Caco-2 (cell line): ENCODE data around the gene APCDD1. TPM values are rescaled to one million over a fixed set of nuclear protein-coding genes. Genes with fewer than 3 reads are reported as not detected.

Source experiments
- BruUV-seq: library from RNA; stranded (reverse); fragments of 400-500 nt; replicated peaks from 2 replicates; lab custom pipeline; 2021; lab: Mats Ljungman, UMichigan
- CTCF ChIA-PET: fragments of 300-600 bp; sonication (Branson Sonifier 250); formaldehyde crosslinking; loops from one replicate; lab custom pipeline; 2022; ENCODE audit warnings: antibody characterized with exemption; lab: Charles Lee
- POLR2A ChIA-PET: fragments of 300-600 bp; sonication (Branson Sonifier 250); formaldehyde crosslinking; loops from one replicate; lab custom pipeline; 2022; ENCODE audit warnings: antibody characterized with exemption; lab: Charles Lee
- DNase-seq, 2 experiments: peaks; one replicate each; pipeline versions ENCODE4 v3.0.0 to v3.0.0-alpha.2; 2020 to 2022
- H3K27me3 ChIP-seq: replicated peaks from 2 replicates; pipeline ENCODE4 v1.6.0; 2011; ENCODE audit warnings: low read length; ENCODE audit not compliant: control insufficient read depth, insufficient read depth
- H3K36me3 ChIP-seq: 2 replicates; pipeline ENCODE4 v1.5.1; 2011; ENCODE audit warnings: low read length; ENCODE audit not compliant: control insufficient read depth, insufficient read depth
- H3K4me1 ChIP-seq: fragments of 250-450 bp; sonication (Bioruptor Pico); 2 replicates; pipeline ENCODE4 v1.5.1; 2020; ENCODE audit warnings: mild to moderate bottlenecking
- H3K4me3 ChIP-seq: 2 replicates; pipeline ENCODE4 v1.5.1; 2011; ENCODE audit warnings: low read depth, mild to moderate bottlenecking, control low read depth, low read length
- H3K9me3 ChIP-seq: fragments of 250-450 bp; sonication (Bioruptor Pico); 2 replicates; pipeline ENCODE4 v1.5.1; 2020; ENCODE audit warnings: mild to moderate bottlenecking, moderate library complexity
- H3K27ac Mint-ChIP-seq: one replicate; pipeline ENCODE4 v1.8.0; 2022; ENCODE audit warnings: mixed read lengths; ENCODE audit not compliant: unreplicated experiment
- H3K27me3 Mint-ChIP-seq: one replicate; pipeline ENCODE4 v1.8.0; 2022; ENCODE audit warnings: mixed read lengths; ENCODE audit not compliant: insufficient read depth, unreplicated experiment
- H3K36me3 Mint-ChIP-seq: one replicate; pipeline ENCODE4 v1.8.0; 2022; ENCODE audit warnings: mild to moderate bottlenecking, mixed read lengths; ENCODE audit not compliant: insufficient read depth, unreplicated experiment
- H3K4me1 Mint-ChIP-seq: one replicate; pipeline ENCODE4 v1.8.0; 2022; ENCODE audit warnings: low read depth, mixed read lengths; ENCODE audit not compliant: unreplicated experiment
- H3K4me3 Mint-ChIP-seq: one replicate; pipeline ENCODE4 v1.8.0; 2022; ENCODE audit warnings: mild to moderate bottlenecking, moderate library complexity, mixed read lengths; ENCODE audit not compliant: unreplicated experiment
- H3K9me3 Mint-ChIP-seq: one replicate; pipeline ENCODE4 v1.8.0; 2022; ENCODE audit warnings: mixed read lengths; ENCODE audit not compliant: unreplicated experiment
- intact Hi-C: fragments of 100-400 bp; cut with micrococcal nuclease; formaldehyde crosslinking; loops from one replicate; pipeline ENCODE4 v1.10.0; 2022; ENCODE audit not compliant: unreplicated experiment
- total RNA-seq: library from RNA; stranded (reverse); gene quantifications from 2 replicates; pipeline ENCODE4 v1.2.3, GENCODE V29; 2022
- TF ChIP-seq, protein P1 (sequence below), 2 experiments: fragments of 200-600 bp in 1 of 2; IDR thresholded peaks; 1 replicate in 1 of 2; 2 replicates in 1 of 2; pipeline versions ENCODE4 v1.5.1 to v1.8.0; 2011 to 2022; ENCODE audit warnings: antibody characterized with exemption in 1 of 2, control low read depth in 1 of 2, inconsistent platforms in 1 of 2, low read depth in 1 of 2, low read length in 1 of 2, mild to moderate bottlenecking in 1 of 2, moderate library complexity in 1 of 2; ENCODE audit not compliant: insufficient read depth in 1 of 2, severe bottlenecking in 1 of 2, unreplicated experiment in 1 of 2

APCDD1 gene
- total RNA-seq, 1 experiment from 2014 or later = 1.5 TPM

DNA sequence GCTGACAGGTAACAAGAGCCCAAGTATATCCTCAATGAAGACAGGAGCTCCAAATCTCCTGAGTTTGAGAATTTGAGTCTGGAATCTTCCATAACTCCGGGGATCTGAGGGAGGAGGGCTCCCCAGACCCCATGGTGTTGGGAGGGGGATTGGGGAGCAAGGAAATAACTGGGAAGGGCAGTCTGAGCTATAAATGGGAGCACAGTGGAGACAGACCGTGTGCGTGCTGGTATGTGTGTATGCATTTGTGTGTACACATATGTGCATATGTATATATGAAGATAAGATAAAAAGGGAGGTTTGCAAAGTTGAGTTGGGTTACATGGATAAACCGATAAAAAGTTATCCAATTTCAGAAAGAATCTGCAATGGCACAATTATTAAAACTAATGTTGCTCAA, 2.3 kb downstream of the APCDD1 start:
- H3K27me3 ChIP-seq = peaks cover 5% of the 10 kb centered on the region
- H3K36me3 Mint-ChIP-seq = no peaks in the 10 kb centered on the region
- no peaks in the 10 kb centered on the region for H3K9me3 ChIP-seq
- ChIA-PET POLR2A (no interaction called here), CTCF (no interaction called here)
- H3K4me1 ChIP-seq = peaks cover 5% of the 10 kb centered on the region; the same call in 1 of the 2 replicates
- no peaks in the 10 kb centered on the region for H3K9me3 Mint-ChIP-seq
- TF ChIP-seq, protein P1, sequence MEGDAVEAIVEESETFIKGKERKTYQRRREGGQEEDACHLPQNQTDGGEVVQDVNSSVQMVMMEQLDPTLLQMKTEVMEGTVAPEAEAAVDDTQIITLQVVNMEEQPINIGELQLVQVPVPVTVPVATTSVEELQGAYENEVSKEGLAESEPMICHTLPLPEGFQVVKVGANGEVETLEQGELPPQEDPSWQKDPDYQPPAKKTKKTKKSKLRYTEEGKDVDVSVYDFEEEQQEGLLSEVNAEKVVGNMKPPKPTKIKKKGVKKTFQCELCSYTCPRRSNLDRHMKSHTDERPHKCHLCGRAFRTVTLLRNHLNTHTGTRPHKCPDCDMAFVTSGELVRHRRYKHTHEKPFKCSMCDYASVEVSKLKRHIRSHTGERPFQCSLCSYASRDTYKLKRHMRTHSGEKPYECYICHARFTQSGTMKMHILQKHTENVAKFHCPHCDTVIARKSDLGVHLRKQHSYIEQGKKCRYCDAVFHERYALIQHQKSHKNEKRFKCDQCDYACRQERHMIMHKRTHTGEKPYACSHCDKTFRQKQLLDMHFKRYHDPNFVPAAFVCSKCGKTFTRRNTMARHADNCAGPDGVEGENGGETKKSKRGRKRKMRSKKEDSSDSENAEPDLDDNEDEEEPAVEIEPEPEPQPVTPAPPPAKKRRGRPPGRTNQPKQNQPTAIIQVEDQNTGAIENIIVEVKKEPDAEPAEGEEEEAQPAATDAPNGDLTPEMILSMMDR (IDR thresholded peaks at IDR 0.05; ENCODE audit: insufficient read depth in 1 of 2, low read depth in 1 of 2, low read length in 1 of 2, severe bottlenecking in 1 of 2, unreplicated experiment in 1 of 2) = no peak
- no peaks in the 10 kb centered on the region for H3K4me1 Mint-ChIP-seq
- H3K36me3 ChIP-seq = no peaks in the 10 kb centered on the region
- H3K27me3 Mint-ChIP-seq = peaks cover 13% of the 10 kb centered on the region
- intact Hi-C loops = no loop called here
- no peak overlapping the region for H3K4me3 ChIP-seq
- no peak overlapping the region for H3K27ac Mint-ChIP-seq
- BruUV-seq = no TSS peak
- H3K4me3 Mint-ChIP-seq = peak overlapping the region; percentile 69
- no peak for DNase-seq

DNA sequence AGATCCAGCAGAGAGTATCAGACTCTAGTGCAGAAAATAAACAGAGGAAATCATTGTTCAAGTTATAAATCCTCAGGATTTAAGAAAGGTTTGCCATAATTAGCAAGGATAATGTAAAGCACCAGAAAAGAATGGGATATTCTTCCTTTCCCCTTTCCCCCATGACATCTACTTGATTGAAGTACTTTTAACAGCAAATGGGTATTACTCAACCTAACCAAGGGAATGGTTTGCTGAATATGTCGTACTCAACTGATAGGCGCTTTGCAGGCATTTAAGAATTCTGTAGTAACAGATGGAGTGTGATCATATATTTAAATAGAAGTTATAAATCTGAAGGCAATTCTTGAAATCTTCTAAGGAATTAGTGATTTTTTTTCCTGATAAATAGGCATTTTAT, 2.7 kb downstream of the APCDD1 start:
- no peaks in the 10 kb centered on the region for H3K9me3 ChIP-seq
- no peaks in the 10 kb centered on the region for H3K36me3 Mint-ChIP-seq
- no peaks in the 10 kb centered on the region for H3K4me1 Mint-ChIP-seq
- H3K4me3 ChIP-seq = no peak overlapping the region
- H3K36me3 ChIP-seq = no peaks in the 10 kb centered on the region
- H3K27me3 ChIP-seq = peaks cover 5% of the 10 kb centered on the region
- peaks cover 5% of the 10 kb centered on the region; the same call in 1 of the 2 replicates for H3K4me1 ChIP-seq
- CTCF ChIA-PET = no interaction called here
- TF ChIP-seq, protein P1 (IDR thresholded peaks at IDR 0.05; ENCODE audit: insufficient read depth in 1 of 2, low read depth in 1 of 2, low read length in 1 of 2, severe bottlenecking in 1 of 2, unreplicated experiment in 1 of 2) = no peak
- peaks cover 13% of the 10 kb centered on the region for H3K27me3 Mint-ChIP-seq
- intact Hi-C loops = no loop called here
- H3K4me3 Mint-ChIP-seq = no peak overlapping the region
- POLR2A ChIA-PET = no interaction called here
- BruUV-seq = no TSS peak
- no peak for DNase-seq
- no peak overlapping the region for H3K27ac Mint-ChIP-seq
- H3K9me3 Mint-ChIP-seq = no peaks in the 10 kb centered on the region

DNA sequence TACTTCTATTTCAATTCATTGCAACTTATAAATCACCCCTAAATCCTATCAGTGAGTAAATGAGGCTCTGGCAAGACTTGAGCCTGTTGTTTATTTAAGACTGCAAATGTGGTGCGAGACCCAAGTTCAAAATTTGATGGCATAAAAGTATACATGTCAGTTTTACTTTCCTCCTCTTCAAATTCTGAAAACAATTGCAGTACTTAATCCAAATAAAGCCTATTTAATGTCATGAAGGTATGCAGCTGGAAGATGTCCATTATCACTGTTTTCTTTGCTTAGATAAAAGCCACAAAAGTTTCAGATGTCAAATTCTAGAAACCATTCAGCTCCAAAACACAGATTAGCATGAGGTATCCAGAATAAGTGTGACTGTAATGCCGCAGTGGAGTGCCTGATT, 3.3 kb downstream of the APCDD1 start:
- POLR2A ChIA-PET = no interaction called here
- no peak for DNase-seq
- Mint-ChIP-seq H3K36me3 (no peaks in the 10 kb centered on the region), H3K4me3 (no peak overlapping the region), H3K9me3 (no peaks in the 10 kb centered on the region), H3K27ac (no peak overlapping the region), H3K4me1 (no peaks in the 10 kb centered on the region), H3K27me3 (peaks cover 13% of the 10 kb centered on the region)
- no peak overlapping the region for H3K4me3 ChIP-seq
- peaks cover 5% of the 10 kb centered on the region; the same call in 1 of the 2 replicates for H3K4me1 ChIP-seq
- CTCF ChIA-PET = no interaction called here
- H3K27me3 ChIP-seq = peaks cover 5% of the 10 kb centered on the region
- intact Hi-C loops = no loop called here
- H3K9me3 ChIP-seq = no peaks in the 10 kb centered on the region
- TF ChIP-seq, protein P1 (IDR thresholded peaks at IDR 0.05; ENCODE audit: insufficient read depth in 1 of 2, low read depth in 1 of 2, low read length in 1 of 2, severe bottlenecking in 1 of 2, unreplicated experiment in 1 of 2) = no peak
- no peaks in the 10 kb centered on the region for H3K36me3 ChIP-seq
- BruUV-seq = no TSS peak
